ENCODE results near the gene RAB28. TPM values are rescaled to one million over a fixed set of nuclear protein-coding genes. Genes with fewer than 3 reads are reported as not detected.

The RAB28 gene
- total and polyA plus RNA-seq, 2 of the 8 experiments (the other 6 are each of a cell fraction or from before 2014, with no cell fraction given), result 16.0 to 18.7 TPM

DNA sequence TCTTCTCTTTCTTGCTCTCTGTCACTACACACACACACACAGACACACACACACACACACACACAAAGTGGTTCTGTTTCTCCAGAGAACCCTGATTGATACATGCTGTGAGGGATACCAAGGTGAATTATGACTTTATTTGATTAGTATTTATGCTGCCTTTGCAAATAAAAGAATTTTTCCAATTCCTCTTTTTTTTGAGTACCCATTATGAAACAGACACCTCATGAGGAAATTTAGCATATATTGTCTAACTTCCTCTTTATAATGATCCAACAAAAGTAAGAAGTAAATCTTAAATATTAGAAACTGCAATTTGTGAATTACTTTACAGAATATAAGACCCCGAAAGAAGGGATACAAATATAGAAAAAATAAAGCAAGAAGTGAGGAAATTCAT lies 14.3 kb upstream of the RAB28 start:
- H3K23ac ChIP-seq (ENCODE audit: insufficient read length), result no peak overlapping the region
- no peaks in the 10 kb centered on the region for H3K4me1 ChIP-seq (replicated peaks in 1 of 4; ENCODE audit: control insufficient read depth in 3 of 4, insufficient read depth in 4 of 4, low read length in 3 of 4)
- no peak overlapping the region for H2BK12ac ChIP-seq (ENCODE audit: low read depth, low read length)
- no peak overlapping the region for H2BK20ac ChIP-seq (ENCODE audit: low read length)
- H3K79me1 ChIP-seq (ENCODE audit: low read depth, low read length), result no peaks in the 10 kb centered on the region
- no peak overlapping the region for H2AK5ac ChIP-seq (ENCODE audit: low read depth, low read length)
- WGBS, 2 experiments (ENCODE audit: extremely low coverage in 1 of 2, insufficient coverage in 1 of 2, insufficient read length in 1 of 2, insufficient replicate concordance in 2 of 2, low coverage in 1 of 2, low lambda C conversion rate in 2 of 2, missing lambda C conversion rate in 1 of 2), result 100% methylated on average over 1 of the region's 1 CpG; no CpG with 5 or more reads in 1 of the 2 experiments
- DNase-seq (ENCODE audit: low read depth in 1 of 2, low spot score in 2 of 2), result no peak
- H3K9ac ChIP-seq (replicated peaks in 1 of 4; ENCODE audit: extremely low read depth in 1 of 4, low read depth in 3 of 4, low read length in 3 of 4), result no peak overlapping the region
- H2BK15ac ChIP-seq (ENCODE audit: low read length), result no peak overlapping the region
- H3K4ac ChIP-seq (replicated peaks; ENCODE audit: insufficient read length, low read depth, low read length), result no peak overlapping the region
- no peak overlapping the region for H2BK5ac ChIP-seq (ENCODE audit: low read depth, low read length)
- H3K27ac ChIP-seq (ENCODE audit: low read depth, low read length), result no peak overlapping the region
- H3K4me2 ChIP-seq (ENCODE audit: insufficient read depth in 1 of 2, low read depth in 2 of 2, low read length in 2 of 2), result no peak overlapping the region
- H4K5ac ChIP-seq (ENCODE audit: insufficient read length, low read depth, low read length), result no peak overlapping the region
- H4K91ac ChIP-seq (replicated peaks; ENCODE audit: insufficient read length, low read length), result no peak overlapping the region
- H3K79me2 ChIP-seq (ENCODE audit: control insufficient read depth in 1 of 2, insufficient read depth in 2 of 2, low read length in 2 of 2), result no peaks in the 10 kb centered on the region
- no peaks in the 10 kb centered on the region; the same call in 1 of the 2 replicates for H3K23me2 ChIP-seq (ENCODE audit: low read depth, low read length)
- no peak overlapping the region for H3K56ac ChIP-seq (replicated peaks; ENCODE audit: insufficient read length, low read depth, low read length)
- H3K18ac ChIP-seq (ENCODE audit: extremely low read depth, low read length), result no peak overlapping the region
- ChIA-PET CTCF (ENCODE audit: partially characterized antibody) (interaction anchor here (0.7 kb wide), 1 partner anchor 13 kb away, joined by 3 read pairs; no protein-coding TSS in a partner anchor), POLR2A (ENCODE audit: partially characterized antibody) (no interaction called here)
- H4K20me1 ChIP-seq (replicated peaks in 1 of 2; ENCODE audit: control insufficient read depth in 1 of 2, insufficient read depth in 2 of 2, low read length in 2 of 2), result no peaks in the 10 kb centered on the region
- no peak overlapping the region for H2AFZ ChIP-seq (ENCODE audit: low read length)
- H3K14ac ChIP-seq (ENCODE audit: insufficient read length), result no peak overlapping the region
- H3K27me3 ChIP-seq (replicated peaks in 1 of 4; ENCODE audit: control insufficient read depth in 3 of 4, extremely low read depth in 1 of 4, insufficient read depth in 3 of 4, low read length in 3 of 4), result no peaks in the 10 kb centered on the region
- no peaks in the 10 kb centered on the region for H3K9me3 ChIP-seq (ENCODE audit: insufficient read depth in 2 of 2, low read depth in 1 of 2, low read length in 1 of 2)
- H3K36me3 ChIP-seq (ENCODE audit: control insufficient read depth in 2 of 4, insufficient read depth in 4 of 4, low read length in 3 of 4), result no peaks in the 10 kb centered on the region
- no peak overlapping the region for H3K4me3 ChIP-seq (ENCODE audit: extremely low read depth in 1 of 4, insufficient read depth in 2 of 4, low read depth in 3 of 4, low read length in 4 of 4)
- H4K8ac ChIP-seq (ENCODE audit: extremely low read depth, insufficient read depth, low read length), result no peak overlapping the region
- H2BK120ac ChIP-seq (replicated peaks; ENCODE audit: low read depth, low read length), result no peak overlapping the region
- no peak for FAIRE-seq
- no peak for TF ChIP-seq SRF (IDR thresholded peaks at IDR 0.05; ENCODE audit: low read depth, low read length)
- TF ChIP-seq, protein P1, sequence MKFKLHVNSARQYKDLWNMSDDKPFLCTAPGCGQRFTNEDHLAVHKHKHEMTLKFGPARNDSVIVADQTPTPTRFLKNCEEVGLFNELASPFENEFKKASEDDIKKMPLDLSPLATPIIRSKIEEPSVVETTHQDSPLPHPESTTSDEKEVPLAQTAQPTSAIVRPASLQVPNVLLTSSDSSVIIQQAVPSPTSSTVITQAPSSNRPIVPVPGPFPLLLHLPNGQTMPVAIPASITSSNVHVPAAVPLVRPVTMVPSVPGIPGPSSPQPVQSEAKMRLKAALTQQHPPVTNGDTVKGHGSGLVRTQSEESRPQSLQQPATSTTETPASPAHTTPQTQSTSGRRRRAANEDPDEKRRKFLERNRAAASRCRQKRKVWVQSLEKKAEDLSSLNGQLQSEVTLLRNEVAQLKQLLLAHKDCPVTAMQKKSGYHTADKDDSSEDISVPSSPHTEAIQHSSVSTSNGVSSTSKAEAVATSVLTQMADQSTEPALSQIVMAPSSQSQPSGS (IDR thresholded peaks at IDR 0.05; ENCODE audit: low read length), result no peak
- TF ChIP-seq POLR2AphosphoS5 (IDR thresholded peaks at IDR 0.05; ENCODE audit: low read depth, low read length), result no peak
- no peak for TF ChIP-seq CBX8 (IDR thresholded peaks at IDR 0.05; ENCODE audit: borderline replicate concordance, low read depth, low read length)
- no peak for TF ChIP-seq RAD21 (IDR thresholded peaks at IDR 0.05 in 1 of 2, conservative IDR thresholded peaks at IDR 0.05 in 1 of 2; ENCODE audit: low read depth in 2 of 2, low read length in 2 of 2)
- TF ChIP-seq, protein P2, sequence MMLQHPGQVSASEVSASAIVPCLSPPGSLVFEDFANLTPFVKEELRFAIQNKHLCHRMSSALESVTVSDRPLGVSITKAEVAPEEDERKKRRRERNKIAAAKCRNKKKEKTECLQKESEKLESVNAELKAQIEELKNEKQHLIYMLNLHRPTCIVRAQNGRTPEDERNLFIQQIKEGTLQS (IDR thresholded peaks at IDR 0.05; ENCODE audit: insufficient read depth, low read depth, low read length), result no peak
- no peak for TF ChIP-seq CTBP2 (IDR thresholded peaks at IDR 0.05; ENCODE audit: borderline replicate concordance, insufficient read depth, insufficient read length, low read length)
- TF ChIP-seq CHD2 (IDR thresholded peaks at IDR 0.05; ENCODE audit: low read length), result no peak
- TF ChIP-seq RXRA (IDR thresholded peaks at IDR 0.05; ENCODE audit: insufficient read depth, low read depth, low read length), result no peak
- no peak for TF ChIP-seq CREB1 (IDR thresholded peaks at IDR 0.05)
- TF ChIP-seq SIRT6 (IDR thresholded peaks at IDR 0.05; ENCODE audit: low read length), result no peak
- TF ChIP-seq EZH2 (IDR thresholded peaks at IDR 0.05; ENCODE audit: low read depth, low read length, severe bottlenecking), result no peak

Measured in H1 (cell line).